Melanocyte of skin (primary cell): Measurements from ENCODE around the gene CSAG3. TPM values are rescaled to one million over a fixed set of nuclear protein-coding genes. Genes with fewer than 3 reads are reported as not detected.

Source experiments
- total RNA-seq, 2 donors: library from RNA; depleted of rRNA; stranded (reverse); fragments of >200 nt; gene quantifications; 2 replicates each; pipeline ENCODE4 v1.2.3, GENCODE V29; 2012

CSAG3 gene
- total RNA-seq = not detected

GRCh38 chrX:152758918-152759317 is at the start of gene CSAG3:
Gene CSAG3, plus strand, starts transcription at chrX:152759218.

GRCh38 chrX:152713815-152714787 is 44.9 kb upstream of the CSAG3 start, which contains the start of gene MAGEA2B:
Gene MAGEA2B, plus strand, starts transcription at chrX:152714628. Its CDS starts 2,479 bp downstream, at chrX:152717107.

DNA sequence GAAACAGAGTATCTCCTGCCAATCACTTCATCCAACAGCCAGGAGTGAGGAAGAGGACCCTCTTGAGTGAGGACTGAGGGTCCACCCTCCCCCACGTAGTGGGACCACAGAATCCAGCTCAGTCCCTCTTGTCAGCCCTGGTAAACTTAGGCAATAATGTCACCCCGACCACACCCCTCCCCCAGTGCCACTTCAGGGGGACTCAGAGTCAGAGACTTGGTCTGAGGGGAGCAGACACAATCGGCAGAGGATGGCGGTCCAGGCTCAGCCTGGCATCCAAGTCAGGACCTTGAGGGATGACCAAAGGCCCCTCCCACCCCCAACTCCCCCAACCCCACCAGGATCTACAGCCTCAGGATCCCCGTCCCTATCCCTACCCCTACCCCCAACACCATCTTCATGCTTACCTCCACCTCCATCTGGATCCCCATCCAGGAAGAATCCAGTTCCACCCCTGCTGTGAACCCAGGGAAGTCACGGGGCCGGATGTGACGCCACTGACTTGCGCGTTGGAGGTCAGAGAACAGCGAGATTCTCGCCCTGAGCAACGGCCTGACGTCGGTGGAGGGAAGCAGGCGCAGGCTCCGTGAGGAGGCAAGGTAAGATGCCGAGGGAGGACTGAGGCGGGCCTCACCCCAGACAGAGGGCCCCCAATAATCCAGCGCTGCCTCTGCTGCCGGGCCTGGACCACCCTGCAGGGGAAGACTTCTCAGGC is 25.6 kb upstream of the CSAG3 start, which contains the start of the genes CSAG1 and MAGEA12:
Gene CSAG1, minus strand, starts transcription at position 461 of the 715 bp plus-strand sequence. CDS start 1,261 bp downstream, outside the sequence.
Gene MAGEA12, plus strand, starts transcription at position 497 of the 715 bp plus-strand sequence. CDS start 2,405 bp downstream, outside the sequence.

GRCh38 chrX:152753686-152754650 is 5.0 kb upstream of the CSAG3 start, which contains the start of gene MAGEA2:
Gene MAGEA2, minus strand, starts transcription at chrX:152753842. Its CDS starts 2,479 bp downstream, at chrX:152751363.

DNA sequence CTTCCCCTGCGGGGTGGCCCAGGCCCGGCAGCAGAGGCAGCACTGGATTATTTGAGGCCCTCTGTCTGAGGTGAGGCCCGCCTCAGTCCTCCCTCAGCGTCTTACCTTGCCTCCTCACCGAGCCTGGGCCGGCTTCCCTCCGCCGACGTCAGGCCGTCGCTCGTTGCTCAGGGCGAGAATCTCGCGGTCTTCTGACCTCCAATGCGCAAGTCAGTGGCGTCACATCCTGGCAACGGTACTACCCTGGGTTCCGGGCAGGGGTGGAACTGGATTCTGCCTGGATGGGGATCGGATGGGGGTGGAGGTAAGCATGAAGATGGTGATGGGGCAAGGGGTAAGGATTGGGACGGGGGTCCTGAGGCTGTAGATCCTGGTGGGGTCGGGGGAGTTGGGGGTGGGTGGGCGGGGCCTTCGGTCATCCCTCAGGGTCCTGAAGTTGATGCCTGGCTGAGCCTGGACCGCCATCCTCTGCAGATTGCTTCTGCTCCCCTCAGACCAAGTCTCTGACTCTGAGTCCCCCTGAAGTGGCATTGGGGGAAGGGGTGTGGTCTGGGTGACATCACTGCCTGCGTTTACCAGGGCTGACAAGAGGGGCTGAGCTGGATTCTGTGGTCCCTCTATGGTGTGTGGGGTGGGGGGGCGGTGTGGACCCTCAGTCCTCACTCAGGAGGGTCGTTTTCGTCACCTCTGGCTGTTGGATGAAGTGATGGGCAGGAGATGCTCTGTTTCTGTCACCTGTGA is 10.7 kb downstream of the CSAG3 start, which contains the start of gene MAGEA6:
Gene MAGEA6, minus strand, starts transcription at position 141 of the 741 bp plus-strand sequence. CDS start 2,039 bp downstream, outside the sequence.

Other genes starting within 250 kb of the CSAG3 start
- not detected for gene GABRQ, start 121.3 kb upstream of the CSAG3 start, total RNA-seq
- gene MAGEA3, start 60.4 kb upstream of the CSAG3 start, total RNA-seq = not detected
- not detected for gene CSAG2, start 49.9 kb upstream of the CSAG3 start, total RNA-seq
- gene MAGEA2B, start 44.6 kb upstream of the CSAG3 start, total RNA-seq = not detected
- not detected for gene CSAG1, start 25.5 kb upstream of the CSAG3 start, total RNA-seq
- not detected for gene MAGEA12, start 25.5 kb upstream of the CSAG3 start, total RNA-seq
- gene MAGEA2, start 5.4 kb upstream of the CSAG3 start, total RNA-seq = not detected
- gene MAGEA6, start 10.5 kb downstream of the CSAG3 start, total RNA-seq = not detected
- gene CETN2, start 71.5 kb downstream of the CSAG3 start, total RNA-seq = 10 to 100 TPM; 22.0 to 25.1 TPM
- 10 to 100 TPM; 16.5 to 24.3 TPM for gene NSDHL, start 71.8 kb downstream of the CSAG3 start, total RNA-seq
- 1 to 10 TPM in 1 of 2 donors, under 1 TPM in 1; 0.33 to 1.0 TPM for gene ZNF185, start 138.8 kb downstream of the CSAG3 start, total RNA-seq
- gene PNMA5, start 234.9 kb downstream of the CSAG3 start, total RNA-seq = not detected